Endothelial cell of umbilical vein (primary cell): Measurements from ENCODE around the gene HCN2. TPM values are rescaled to one million over a fixed set of nuclear protein-coding genes. Genes with fewer than 3 reads are reported as not detected.
A peak's percentile ranks its signal among the peaks of the same experiment; 100 is the strongest.

Source experiments
- BruUV-seq: library from RNA; stranded (reverse); fragments of 400-500 nt; replicated peaks from 2 replicates; lab custom pipeline; 2021; lab: Mats Ljungman, UMichigan
- CTCF ChIA-PET: fragments of 300-600, 350-600 bp; sonication (Branson Sonifier 250); formaldehyde crosslinking; loops from one replicate; lab custom pipeline; 2021; ENCODE audit warnings: antibody characterized with exemption, inconsistent platforms; lab: Charles Lee
- POLR2A ChIA-PET: fragments of 300-600, 350-600 bp; sonication (Branson Sonifier 250); formaldehyde crosslinking; loops from one replicate; lab custom pipeline; 2021; ENCODE audit warnings: antibody characterized with exemption, inconsistent platforms; lab: Charles Lee
- DNase-seq: peaks from one replicate; pipeline ENCODE4 v3.0.0-alpha.2; 2011; ENCODE audit warnings: low read depth, low spot score
- FAIRE-seq: peaks from 2 replicates; lab custom pipeline; 2011; peaks lifted over from hg19 to GRCh38; lab: Jason Lieb, UNC
- H2AFZ ChIP-seq: 2 replicates; pipeline ENCODE4 v1.6.0; 2012; ENCODE audit warnings: low read depth, low read length, control low read depth, inconsistent platforms
- H3K27ac ChIP-seq: 2 replicates; pipeline ENCODE4 v1.5.1; 2011; ENCODE audit warnings: low read depth, mild to moderate bottlenecking, control low read depth, low read length, moderate library complexity; ENCODE audit not compliant: insufficient read depth
- H3K27me3 ChIP-seq, 2 experiments: 2 replicates each; pipeline versions ENCODE4 v1.6.0 to v1.6.1; 2011; ENCODE audit warnings: low read length in 2 of 2, mixed read lengths in 1 of 2; ENCODE audit not compliant: control insufficient read depth in 2 of 2, insufficient read depth in 2 of 2
- H3K36me3 ChIP-seq, 2 experiments: 2 replicates in 1 of 2; 3 replicates in 1 of 2; pipeline ENCODE4 v1.5.1; 2011; ENCODE audit warnings: low read length in 2 of 2, mild to moderate bottlenecking in 1 of 2, moderate library complexity in 1 of 2; ENCODE audit not compliant: control insufficient read depth in 2 of 2, insufficient read depth in 2 of 2; ENCODE audit errors: extremely low read depth in 1 of 2
- H3K4me1 ChIP-seq: 3 replicates; pipeline ENCODE4 v1.5.1; 2011; ENCODE audit warnings: mild to moderate bottlenecking, low read length; ENCODE audit not compliant: control insufficient read depth, insufficient read depth; ENCODE audit errors: extremely low read depth
- H3K4me2 ChIP-seq: 2 replicates; pipeline ENCODE4 v1.6.1; 2011; ENCODE audit warnings: low read length, control low read depth, mixed read lengths; ENCODE audit not compliant: insufficient read depth
- H3K4me3 ChIP-seq, 3 experiments: fragments of 200-600 bp in 1 of 3; sonication (generic), shearing (Covaris generic) in 1 of 3; replicated peaks in 1 of 3; 2 replicates each; pipeline ENCODE4 v1.5.1; 2011 to 2016; ENCODE audit warnings: control low read depth in 3 of 3, low read length in 3 of 3, mild to moderate bottlenecking in 2 of 3, inconsistent platforms in 1 of 3, low read depth in 1 of 3, moderate library complexity in 1 of 3; ENCODE audit not compliant: insufficient read depth in 1 of 3
- H3K79me2 ChIP-seq: 2 replicates; pipeline ENCODE4 v1.6.0; 2012; ENCODE audit warnings: low read length, inconsistent platforms; ENCODE audit not compliant: control insufficient read depth, insufficient read depth
- H3K9ac ChIP-seq: replicated peaks from 2 replicates; pipeline ENCODE3; 2011; ENCODE audit warnings: low read length, control low read depth; ENCODE audit not compliant: insufficient read depth; ENCODE audit errors: extremely low read depth
- H3K9me1 ChIP-seq: replicated peaks from 3 replicates; pipeline ENCODE4 v1.6.0; 2011; ENCODE audit warnings: mild to moderate bottlenecking, low read length; ENCODE audit not compliant: control insufficient read depth, insufficient read depth; ENCODE audit errors: extremely low read depth
- H3K9me3 ChIP-seq: replicated peaks from 2 replicates; pipeline ENCODE4 v1.5.1; 2012; ENCODE audit warnings: low read length, inconsistent platforms; ENCODE audit not compliant: control insufficient read depth, insufficient read depth
- H4K20me1 ChIP-seq: replicated peaks from 2 replicates; pipeline ENCODE3; 2011; ENCODE audit warnings: mild to moderate bottlenecking, low read length; ENCODE audit not compliant: control insufficient read depth, insufficient read depth; ENCODE audit errors: extremely low read depth
- CTCF ChIP-seq, 2 donors: IDR thresholded peaks; 1 replicate in 1 of 2; 2 replicates in 1 of 2; pipeline ENCODE4 v1.5.1; 2011; ENCODE audit warnings: low read length in 2 of 2, mild to moderate bottlenecking in 2 of 2, moderate library complexity in 2 of 2, control low read depth in 1 of 2, inconsistent platforms in 1 of 2, low read depth in 1 of 2; ENCODE audit not compliant: insufficient read depth in 1 of 2; ENCODE audit errors: extremely low read depth in 1 of 2
- EZH2 ChIP-seq: IDR thresholded peaks from 2 replicates; pipeline ENCODE4 v1.6.1; 2012; ENCODE audit warnings: borderline replicate concordance, low read depth, mild to moderate bottlenecking, moderate library complexity, low read length, inconsistent platforms; ENCODE audit not compliant: severe bottlenecking
- FOS ChIP-seq: IDR thresholded peaks from 2 replicates; pipeline ENCODE4 v1.6.1; 2011; ENCODE audit warnings: mild to moderate bottlenecking, low read length, moderate library complexity, borderline replicate concordance; ENCODE audit not compliant: insufficient read depth
- GATA2 ChIP-seq: IDR thresholded peaks from 2 replicates; pipeline ENCODE4 v1.7.0; 2011; ENCODE audit warnings: low read depth, mild to moderate bottlenecking, moderate library complexity, mixed read lengths, low read length; ENCODE audit not compliant: insufficient read length, insufficient read depth
- JUN ChIP-seq: IDR thresholded peaks from 2 replicates; pipeline ENCODE4 v1.6.1; 2011; ENCODE audit warnings: borderline replicate concordance, low read depth; ENCODE audit not compliant: insufficient read length, insufficient read depth
- MAX ChIP-seq: IDR thresholded peaks from 2 replicates; pipeline ENCODE4 v1.6.1; 2011; ENCODE audit not compliant: insufficient read depth, insufficient read length
- MYC ChIP-seq: IDR thresholded peaks from one replicate; pipeline ENCODE4 v1.6.1; 2011; ENCODE audit warnings: mild to moderate bottlenecking, low read depth, low read length
- POLR2A ChIP-seq: IDR thresholded peaks from 2 replicates; pipeline ENCODE4 v1.6.1; 2012; ENCODE audit warnings: low read depth, mild to moderate bottlenecking, control low read depth, low read length
- POLR2AphosphoS5 ChIP-seq: IDR thresholded peaks from 2 replicates; pipeline ENCODE4 v1.6.1; 2012; ENCODE audit warnings: low read depth, mild to moderate bottlenecking, control low read depth, low read length, moderate library complexity; ENCODE audit not compliant: insufficient read depth
- dilution Hi-C: fragments of 300-500 bp; cut with MboI; formaldehyde crosslinking; loops from one replicate; pipeline ENCODE4 v1.15.0; 2019; ENCODE audit warnings: low sequenced_read_pairs; ENCODE audit not compliant: extremely low pct_ligation_motif_present
- intact Hi-C: fragments of 100-400 bp; cut with micrococcal nuclease; formaldehyde crosslinking; loops from one replicate; pipeline ENCODE4 v1.10.0; 2022
- polyA plus RNA-seq, 4 experiments: library from polyadenylated mRNA; depleted of rRNA in 3 of 4; stranded (reverse) in 3 of 4; unstranded in 1 of 4; fragments of >200 nt; gene quantifications; 2 replicates each; pipeline versions ENCODE4 v1.2.1 to v1.2.3, GENCODE V29; 2011 to 2012; ENCODE audit warnings: missing spikeins in 1 of 4
- total RNA-seq: library from RNA; stranded (reverse); gene quantifications from 2 replicates; pipeline ENCODE4 v1.2.3, GENCODE V29; 2021

HCN2 gene
- total and polyA plus RNA-seq, 2 donors (not counting 3 experiments of a cell fraction or from before 2014, with no cell fraction given): 0.18 to 0.53 TPM

GRCh38 chr19:663682-664117 is 74.0 kb downstream of the HCN2 start:
- BruUV-seq: no TSS peak
- dilution Hi-C loops: no loop called here
- peak overlapping the region; percentile 93 for H2AFZ ChIP-seq

More at GRCh38 chr19:663682-664117, 74.0 kb downstream of the HCN2 start:
- H3K9me1 ChIP-seq: no peaks in the 10 kb centered on the region
- TF ChIP-seq FOS (no peak), POLR2AphosphoS5 (no peak), GATA2 (no peak), CTCF (IDR thresholded peaks at IDR 0.05; ENCODE audit: extremely low read depth in 1 of 2, insufficient read depth in 1 of 2, low read depth in 1 of 2, low read length in 2 of 2) (no peak), MYC (no peak), POLR2A (no peak), EZH2 (no peak), MAX (no peak), JUN (no peak)
- H3K27ac ChIP-seq: peak overlapping the region; percentile 44
- peak overlapping the region; percentile 62 for H3K4me2 ChIP-seq
- ChIA-PET CTCF (interaction anchor here (0.8 to 1.9 kb wide), 6 partner anchors 14 to 79 kb away, joined by 3 to 67 read pairs (median 4); no protein-coding TSS in a partner anchor), POLR2A (no interaction called here)
- no peaks in the 10 kb centered on the region for H3K9me3 ChIP-seq
- intact Hi-C loops: loop anchor here (1.0 to 2.0 kb wide), 3 partner anchors 17 to 206 kb away; no protein-coding TSS in a partner anchor
- H3K79me2 ChIP-seq: peaks cover 43% of the 10 kb centered on the region
- peak overlapping the region; percentile 43 for H3K9ac ChIP-seq
- peaks cover 19% of the 10 kb centered on the region for H3K4me1 ChIP-seq
- no peaks in the 10 kb centered on the region for H3K36me3 ChIP-seq
- FAIRE-seq (no peak), DNase-seq (no peak)
- peak overlapping the region in 2 of 3 experiments; percentile 27 to 29 for H3K4me3 ChIP-seq
- no peaks in the 10 kb centered on the region for H3K27me3 ChIP-seq
- H4K20me1 ChIP-seq: no peaks in the 10 kb centered on the region
